Stomach (tissue), 9 donors: ENCODE measurements around the gene SRSF1. TPM values are rescaled to one million over a fixed set of nuclear protein-coding genes. Genes with fewer than 3 reads are reported as not detected.

ENCODE experiments used
- DNase-seq, 2 donors: peaks; one replicate each; pipeline versions ENCODE4 v3.0.0 to v3.0.0-alpha.2; 2013 to 2019
- H3K27ac ChIP-seq, 5 donors: fragments of 200-600 bp in 4 of 5; sonication (generic) in 4 of 5; one replicate each; pipeline ENCODE4 v1.5.1; 2013 to 2019; ENCODE audit warnings: mild to moderate bottlenecking in 1 of 5, moderate library complexity in 1 of 5
- H3K27me3 ChIP-seq, 3 donors: fragments of 200-600 bp; sonication (generic); one replicate each; pipeline ENCODE4 v1.5.1; 2017 to 2019; ENCODE audit warnings: mixed run types in 1 of 3
- H3K36me3 ChIP-seq, 4 donors: fragments of 200-600 bp; sonication (generic); 1 replicate in 3 of 4; 2 replicates in 1 of 4; pipeline ENCODE4 v1.5.1; 2016 to 2019
- H3K4me1 ChIP-seq, 4 donors: fragments of 200-600 bp; sonication (generic); one replicate each; pipeline ENCODE4 v1.5.1; 2016 to 2019
- H3K4me3 ChIP-seq, 4 donors: fragments of 200-600 bp; sonication (generic) in 3 of 4; one replicate each; pipeline ENCODE4 v1.5.1; 2016 to 2019; ENCODE audit warnings: mild to moderate bottlenecking in 1 of 4
- H3K9me3 ChIP-seq, 4 donors: fragments of 200-600 bp; sonication (generic); one replicate each; pipeline ENCODE4 v1.5.1; 2016 to 2019
- EP300 ChIP-seq: sonication (generic); formaldehyde crosslinking; IDR thresholded peaks from one replicate; pipeline ENCODE4 v1.6.1; 2017; ENCODE audit warnings: antibody characterized with exemption
- POLR2A ChIP-seq, 4 donors: fragments of 450-650 bp; IDR thresholded peaks; one replicate each; pipeline ENCODE4 v1.6.1; 2016; ENCODE audit warnings: antibody characterized with exemption in 4 of 4, control low read depth in 2 of 4, mild to moderate bottlenecking in 1 of 4, moderate library complexity in 1 of 4
- POLR2AphosphoS5 ChIP-seq, 3 donors: sonication (generic); formaldehyde crosslinking; IDR thresholded peaks; one replicate each; pipeline ENCODE4 v1.6.1; 2016; ENCODE audit warnings: antibody characterized with exemption in 3 of 3
- WGBS, 5 donors: extraction: QIAGEN DNeasy Blood & Tissue Kit in 3 of 5; methylation state at CpG; one replicate each; pipeline versions ENCODE4 v1.1.5 to v1.1.7; 2013 to 2018; 5-methylcytosine and 5-hydroxymethylcytosine counted together
- intact Hi-C: fragments of 100-400 bp; cut with DNase I; formaldehyde crosslinking; loops from one replicate; pipeline ENCODE4 v1.15.1; 2023; ENCODE audit warnings: low total_unique reads
- polyA plus RNA-seq, 3 donors: library from polyadenylated mRNA; stranded (reverse); fragments of 200-250 nt; gene quantifications; one replicate each; pipeline ENCODE4 v1.2.3, GENCODE V29; 2013
- total RNA-seq, 5 donors: library from RNA; depleted of rRNA; stranded (reverse); fragments of >200 nt; gene quantifications; one replicate each; pipeline versions ENCODE4 v1.1.0 to v1.2.3, GENCODE V29; 2014 to 2016
- TF ChIP-seq, protein P1 (sequence below), 7 experiments: fragments of 450-650 bp in 4 of 7; fragments of 200-600 bp in 3 of 7; sonication (generic) in 3 of 7; IDR thresholded peaks; one replicate each; pipeline ENCODE4 v1.5.1; 2016 to 2019; ENCODE audit warnings: antibody characterized with exemption in 7 of 7, control low read depth in 2 of 7, mild to moderate bottlenecking in 1 of 7
- donor health status: healthy with polysubstance abuse.
- donor health status: Bipolar disorder and iron deficiency.
- donor health status: healthy.

SRSF1 gene
- total and polyA plus RNA-seq, 8 donors = 81.7 to 351 (median 171) TPM

DNA sequence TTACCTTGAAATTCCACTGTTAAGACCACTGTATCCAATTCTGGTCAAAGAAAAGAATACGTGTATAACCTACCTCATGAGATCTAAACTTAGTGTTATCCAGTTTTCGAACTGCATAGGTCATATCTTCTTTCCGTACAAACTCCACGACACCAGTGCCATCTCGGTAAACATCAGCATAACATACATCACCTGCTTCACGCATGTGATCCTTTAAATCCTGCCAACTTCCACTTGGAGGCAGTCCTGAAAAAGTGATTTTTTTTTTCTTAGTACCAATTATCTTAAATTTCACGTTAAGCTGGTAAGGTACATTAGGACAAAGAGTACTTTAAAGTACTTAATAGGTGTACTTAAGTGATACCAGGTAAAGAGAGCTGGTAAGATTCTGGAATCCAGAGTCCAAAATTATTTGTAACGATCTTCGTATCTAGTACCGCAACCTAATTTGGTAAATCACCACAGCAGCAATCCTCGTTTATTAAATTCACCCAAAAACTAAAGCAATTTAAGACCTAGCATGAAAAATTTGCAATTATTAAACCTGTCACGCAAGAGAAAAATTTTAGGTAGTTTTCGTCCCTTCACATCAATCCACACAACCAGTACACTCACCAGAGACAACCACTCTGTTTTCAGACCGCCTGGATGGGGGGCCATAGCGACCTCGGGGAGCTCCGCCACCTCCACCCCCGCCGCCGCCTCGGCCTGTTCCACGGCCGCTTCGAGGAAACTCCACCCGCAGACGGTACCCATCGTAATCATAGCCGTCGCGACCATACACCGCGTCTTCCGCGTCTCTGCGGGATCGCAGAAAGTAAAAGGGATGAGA, 1.1 kb downstream of the SRSF1 start:
- Histone ChIP-seq H3K4me1 (peaks cover 35 to 60% (median 48%) of the 10 kb centered on the region in 4 donors), H3K9me3 (no peaks in the 10 kb centered on the region), H3K27me3 (no peaks in the 10 kb centered on the region), H3K4me3 (peak overlapping the region; percentile 81 to 95 (median 86)), H3K36me3 (peaks cover 30 to 48% (median 45%) of the 10 kb centered on the region in 4 donors), H3K27ac (peak overlapping the region; percentile 97 to 100 (median 99))
- no peak for TF ChIP-seq POLR2A (IDR thresholded peaks at IDR 0.05)
- TF ChIP-seq, protein P1, sequence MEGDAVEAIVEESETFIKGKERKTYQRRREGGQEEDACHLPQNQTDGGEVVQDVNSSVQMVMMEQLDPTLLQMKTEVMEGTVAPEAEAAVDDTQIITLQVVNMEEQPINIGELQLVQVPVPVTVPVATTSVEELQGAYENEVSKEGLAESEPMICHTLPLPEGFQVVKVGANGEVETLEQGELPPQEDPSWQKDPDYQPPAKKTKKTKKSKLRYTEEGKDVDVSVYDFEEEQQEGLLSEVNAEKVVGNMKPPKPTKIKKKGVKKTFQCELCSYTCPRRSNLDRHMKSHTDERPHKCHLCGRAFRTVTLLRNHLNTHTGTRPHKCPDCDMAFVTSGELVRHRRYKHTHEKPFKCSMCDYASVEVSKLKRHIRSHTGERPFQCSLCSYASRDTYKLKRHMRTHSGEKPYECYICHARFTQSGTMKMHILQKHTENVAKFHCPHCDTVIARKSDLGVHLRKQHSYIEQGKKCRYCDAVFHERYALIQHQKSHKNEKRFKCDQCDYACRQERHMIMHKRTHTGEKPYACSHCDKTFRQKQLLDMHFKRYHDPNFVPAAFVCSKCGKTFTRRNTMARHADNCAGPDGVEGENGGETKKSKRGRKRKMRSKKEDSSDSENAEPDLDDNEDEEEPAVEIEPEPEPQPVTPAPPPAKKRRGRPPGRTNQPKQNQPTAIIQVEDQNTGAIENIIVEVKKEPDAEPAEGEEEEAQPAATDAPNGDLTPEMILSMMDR (IDR thresholded peaks at IDR 0.05) = no peak
- no peak for TF ChIP-seq EP300
- TF ChIP-seq POLR2AphosphoS5 (IDR thresholded peaks at IDR 0.05) = no peak
- 1 to 4% (median 2%) methylated on average over 36 of the region's 36 CpGs for WGBS, 5 donors
- DNase-seq = no peak
- intact Hi-C loops = no loop called here

DNA sequence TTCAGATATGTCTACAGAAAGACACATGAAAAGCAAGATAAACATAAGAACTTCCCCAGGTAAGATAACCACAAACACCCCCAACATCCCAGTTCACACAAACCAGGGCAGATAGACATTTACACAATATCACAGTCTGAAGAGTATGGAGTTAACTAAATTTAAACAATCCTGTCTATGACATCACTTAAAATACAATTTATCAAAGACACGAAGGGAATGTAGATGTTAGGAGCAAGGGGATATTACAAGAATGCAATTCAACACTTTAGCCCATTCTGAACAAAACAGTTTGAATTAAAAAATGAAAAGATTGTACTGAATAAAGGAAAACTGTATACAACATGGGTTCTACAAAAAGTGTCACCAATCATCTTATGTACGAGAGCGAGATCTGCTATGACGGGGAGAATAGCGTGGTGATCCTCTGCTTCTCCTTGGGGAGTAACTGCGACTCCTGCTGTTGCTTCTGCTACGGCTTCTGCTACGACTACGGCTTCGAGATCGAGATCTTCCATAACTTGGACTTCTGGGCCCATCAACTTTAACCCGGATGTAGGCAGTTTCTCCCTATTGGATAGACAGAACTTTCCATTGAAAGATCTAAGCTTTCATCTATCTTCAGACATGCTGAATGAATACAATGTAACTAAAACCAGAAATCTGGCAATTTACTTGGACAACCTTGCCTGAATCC, 1.9 kb downstream of the SRSF1 start:
- WGBS, 5 donors = 13 to 28% (median 21%) methylated on average over 12 of the region's 12 CpGs
- Histone ChIP-seq H3K27me3 (no peaks in the 10 kb centered on the region), H3K36me3 (peaks cover 30 to 56% (median 52%) of the 10 kb centered on the region in 4 donors), H3K27ac (peak overlapping the region in 2 of 5 donors; percentile 98 to 99), H3K4me3 (peak overlapping the region; percentile 81 to 95 (median 86)), H3K4me1 (peaks cover 35 to 68% (median 51%) of the 10 kb centered on the region in 4 donors), H3K9me3 (no peaks in the 10 kb centered on the region)
- intact Hi-C loops = no loop called here
- TF ChIP-seq, protein P1 (IDR thresholded peaks at IDR 0.05) = no peak
- TF ChIP-seq EP300 = no peak
- no peak for TF ChIP-seq POLR2AphosphoS5 (IDR thresholded peaks at IDR 0.05)
- TF ChIP-seq POLR2A (IDR thresholded peaks at IDR 0.05) = no peak
- no peak for DNase-seq

DNA sequence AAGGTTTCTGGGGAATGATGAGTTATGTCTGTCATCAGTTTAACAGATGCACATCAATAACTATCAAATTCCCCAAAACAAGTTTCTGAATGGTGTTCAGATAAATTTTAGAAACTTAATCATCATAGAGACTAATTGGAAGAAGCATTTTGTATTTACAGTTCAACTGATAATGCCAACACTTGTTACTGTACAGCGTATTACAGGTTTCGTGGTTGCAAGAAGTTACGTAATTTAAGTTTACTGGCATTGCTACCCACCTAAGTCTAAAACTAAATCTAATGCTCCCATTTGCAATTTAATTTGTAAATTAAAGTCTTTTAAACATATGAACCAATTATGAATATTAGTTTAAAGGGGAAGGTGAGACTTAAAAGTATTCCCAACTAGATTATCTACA, 3.0 kb downstream of the SRSF1 start:
- intact Hi-C loops = no loop called here

DNA sequence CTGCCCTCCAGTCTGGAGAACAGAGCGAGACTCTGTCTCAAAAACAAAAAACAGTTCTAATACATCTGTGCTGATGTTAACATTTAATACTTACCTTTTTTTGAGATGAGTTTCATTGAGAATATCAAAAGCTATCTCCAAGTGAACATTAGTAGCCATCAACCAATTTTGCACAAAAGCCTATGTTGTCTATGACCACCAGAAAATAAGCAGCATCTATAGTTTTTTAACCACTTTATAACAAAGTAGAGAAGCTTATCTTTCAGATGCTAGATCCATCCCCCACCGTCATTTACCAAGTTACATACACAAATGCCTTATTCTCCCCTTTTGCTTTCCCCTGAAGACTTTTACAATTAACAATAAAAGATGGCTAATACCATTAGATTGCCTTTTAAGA, 4.1 kb downstream of the SRSF1 start:
- intact Hi-C loops = no loop called here
- Histone ChIP-seq H3K27me3 (no peaks in the 10 kb centered on the region), H3K4me1 (peaks cover 32 to 72% (median 51%) of the 10 kb centered on the region in 4 donors), H3K36me3 (peaks cover 33 to 73% (median 64%) of the 10 kb centered on the region in 4 donors), H3K4me3 (no peak overlapping the region), H3K9me3 (no peaks in the 10 kb centered on the region), H3K27ac (peak overlapping the region in 1 of 5 donors; percentile 2)
- DNase-seq = no peak
- TF ChIP-seq EP300 (no peak), POLR2AphosphoS5 (IDR thresholded peaks at IDR 0.05) (no peak)
- TF ChIP-seq, protein P1 (IDR thresholded peaks at IDR 0.05) = no peak
- 72 to 84% (median 77%) methylated on average over 2 of the region's 2 CpGs for WGBS, 5 donors

More for the DNA sequence above, 3.0 kb downstream of the SRSF1 start:
- Histone ChIP-seq H3K4me3 (peak overlapping the region in 2 of 4 donors; percentile 88 to 95), H3K9me3 (no peaks in the 10 kb centered on the region), H3K4me1 (peaks cover 36 to 79% (median 56%) of the 10 kb centered on the region in 4 donors), H3K27me3 (no peaks in the 10 kb centered on the region), H3K27ac (peak overlapping the region in 2 of 5 donors; percentile 2 to 4), H3K36me3 (peaks cover 33 to 62% (median 59%) of the 10 kb centered on the region in 4 donors)
- TF ChIP-seq POLR2A (IDR thresholded peaks at IDR 0.05) (no peak), POLR2AphosphoS5 (IDR thresholded peaks at IDR 0.05) (no peak), EP300 (no peak)
- TF ChIP-seq, protein P1 (IDR thresholded peaks at IDR 0.05) = no peak
- DNase-seq = no peak
- WGBS, 5 donors = 52 to 76% (median 55%) methylated on average over 3 of the region's 3 CpGs
